PC-9 (cell line): ENCODE data around the gene JPT1. TPM values are rescaled to one million over a fixed set of nuclear protein-coding genes. Genes with fewer than 3 reads are reported as not detected.

Source experiments
- BruUV-seq: library from RNA; stranded (reverse); fragments of 400-500 nt; replicated peaks from 2 replicates; lab custom pipeline; 2021; lab: Mats Ljungman, UMichigan
- CTCF ChIA-PET: fragments of 300-600 bp; sonication (Branson Sonifier 250); formaldehyde crosslinking; loops from one replicate; lab custom pipeline; 2022; ENCODE audit warnings: antibody characterized with exemption; lab: Charles Lee
- POLR2A ChIA-PET: fragments of 300-600 bp; sonication (Branson Sonifier 250); formaldehyde crosslinking; loops from one replicate; lab custom pipeline; 2022; ENCODE audit warnings: antibody characterized with exemption; ENCODE audit not compliant: unreplicated experiment; lab: Charles Lee
- DNase-seq, 2 experiments: peaks; one replicate each; pipeline versions ENCODE4 v3.0.0 to v3.0.0-alpha.2; 2015 to 2022; ENCODE audit warnings: mixed read lengths in 1 of 2
- H2AFZ ChIP-seq: fragments of 200-600 bp; sonication (generic); 2 replicates; pipeline ENCODE4 v1.8.1; 2017; ENCODE audit warnings: antibody characterized with exemption
- H3F3A ChIP-seq: fragments of 200-600 bp; sonication (generic); 2 replicates; pipeline ENCODE4 v1.8.1; 2017; ENCODE audit warnings: antibody characterized with exemption, mild to moderate bottlenecking, low read depth; ENCODE audit not compliant: insufficient read depth
- H3K27ac ChIP-seq: fragments of 200-600 bp; sonication (generic); 2 replicates; pipeline ENCODE4 v1.6.1; 2016; ENCODE audit warnings: mixed run types
- H3K27me3 ChIP-seq: fragments of 200-600 bp; sonication (generic); 2 replicates; pipeline ENCODE4 v1.6.1; 2016; ENCODE audit warnings: low read depth, mixed run types; ENCODE audit not compliant: insufficient read depth
- H3K36me3 ChIP-seq: fragments of 200-600 bp; sonication (generic); 2 replicates; pipeline ENCODE4 v1.6.1; 2016; ENCODE audit warnings: low read depth, mixed run types
- H3K4me1 ChIP-seq: fragments of 200-600 bp; sonication (generic); replicated peaks from 2 replicates; pipeline ENCODE4 v1.6.1; 2016; ENCODE audit warnings: mixed run types; ENCODE audit not compliant: insufficient read depth
- H3K4me2 ChIP-seq: fragments of 200-600 bp; sonication (generic); 2 replicates; pipeline ENCODE4 v1.6.1; 2017; ENCODE audit warnings: mixed run types
- H3K4me3 ChIP-seq: fragments of 200-600 bp; sonication (generic); 2 replicates; pipeline ENCODE4 v1.6.1; 2016; ENCODE audit warnings: mixed run types
- H3K79me2 ChIP-seq: fragments of 200-600 bp; sonication (generic); 2 replicates; pipeline ENCODE4 v1.6.1; 2017; ENCODE audit warnings: low read depth, mixed run types
- H3K9me2 ChIP-seq: fragments of 200-600 bp; sonication (generic); 2 replicates; pipeline ENCODE4 v1.8.1; 2017; ENCODE audit warnings: mild to moderate bottlenecking; ENCODE audit not compliant: insufficient read depth
- H3K9me3 ChIP-seq: fragments of 200-600 bp; sonication (generic); 2 replicates; pipeline ENCODE4 v1.8.1; 2016; ENCODE audit warnings: low read depth; ENCODE audit not compliant: insufficient read depth
- H4K20me1 ChIP-seq: fragments of 200-600 bp; sonication (generic); 2 replicates; pipeline ENCODE4 v1.8.1; 2017; ENCODE audit not compliant: insufficient read depth
- EZH2 ChIP-seq: fragments of 200-600 bp; sonication (generic); IDR thresholded peaks from 2 replicates; pipeline ENCODE4 v1.8.0; 2017; ENCODE audit warnings: antibody characterized with exemption, low read depth
- intact Hi-C: fragments of 100-400 bp; cut with micrococcal nuclease; formaldehyde crosslinking; loops from one replicate; pipeline ENCODE4 v1.10.0; 2022; ENCODE audit not compliant: unreplicated experiment
- total RNA-seq: library from RNA; stranded (reverse); gene quantifications from 2 replicates; pipeline ENCODE4 v1.2.3, GENCODE V29; 2021
- TF ChIP-seq, protein P1 (sequence below): fragments of 200-600 bp; sonication (generic); conservative IDR thresholded peaks from 2 replicates; pipeline ENCODE4 v1.6.1; 2017; ENCODE audit warnings: mixed run types, antibody characterized with exemption, mild to moderate bottlenecking, moderate library complexity

JPT1 gene
- total RNA-seq, 1 experiment from 2014 or later = 250 TPM

DNA sequence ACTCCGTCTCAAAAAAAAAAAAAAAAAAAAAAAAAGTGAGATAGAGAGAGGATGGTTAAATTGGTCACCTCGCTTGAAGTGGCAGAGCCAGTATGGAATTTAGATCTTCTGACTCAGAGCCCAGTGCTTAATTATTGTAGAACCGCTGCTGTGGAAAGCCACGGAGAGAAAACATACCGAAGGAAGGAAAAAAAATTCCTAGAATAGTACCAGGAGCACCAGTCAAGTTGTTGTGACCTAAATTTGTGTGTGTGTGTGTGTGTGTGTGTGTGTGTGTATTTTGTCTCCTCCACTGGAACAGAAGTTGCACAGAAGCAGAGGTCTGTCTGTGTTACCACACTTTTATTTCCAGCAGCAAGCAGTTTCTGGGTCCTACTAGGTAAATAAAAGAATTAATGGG is 40.6 kb upstream of the JPT1 start:
- Histone ChIP-seq H3K27me3 (no peaks in the 10 kb centered on the region), H3K9me3 (no peaks in the 10 kb centered on the region), H3K4me1 (peaks cover 5% of the 10 kb centered on the region), H3K9me2 (no peaks in the 10 kb centered on the region), H3F3A (peaks cover 30% of the 10 kb centered on the region), H2AFZ (no peak overlapping the region), H4K20me1 (no peaks in the 10 kb centered on the region), H3K4me3 (no peak overlapping the region; the same call in 1 of the 2 replicates), H3K79me2 (no peaks in the 10 kb centered on the region), H3K27ac (peak overlapping the region; percentile 46), H3K36me3 (no peaks in the 10 kb centered on the region), H3K4me2 (peak overlapping the region; percentile 69)
- peak; percentile 23 to 88 for DNase-seq
- no peak for TF ChIP-seq EZH2
- TF ChIP-seq, protein P1, sequence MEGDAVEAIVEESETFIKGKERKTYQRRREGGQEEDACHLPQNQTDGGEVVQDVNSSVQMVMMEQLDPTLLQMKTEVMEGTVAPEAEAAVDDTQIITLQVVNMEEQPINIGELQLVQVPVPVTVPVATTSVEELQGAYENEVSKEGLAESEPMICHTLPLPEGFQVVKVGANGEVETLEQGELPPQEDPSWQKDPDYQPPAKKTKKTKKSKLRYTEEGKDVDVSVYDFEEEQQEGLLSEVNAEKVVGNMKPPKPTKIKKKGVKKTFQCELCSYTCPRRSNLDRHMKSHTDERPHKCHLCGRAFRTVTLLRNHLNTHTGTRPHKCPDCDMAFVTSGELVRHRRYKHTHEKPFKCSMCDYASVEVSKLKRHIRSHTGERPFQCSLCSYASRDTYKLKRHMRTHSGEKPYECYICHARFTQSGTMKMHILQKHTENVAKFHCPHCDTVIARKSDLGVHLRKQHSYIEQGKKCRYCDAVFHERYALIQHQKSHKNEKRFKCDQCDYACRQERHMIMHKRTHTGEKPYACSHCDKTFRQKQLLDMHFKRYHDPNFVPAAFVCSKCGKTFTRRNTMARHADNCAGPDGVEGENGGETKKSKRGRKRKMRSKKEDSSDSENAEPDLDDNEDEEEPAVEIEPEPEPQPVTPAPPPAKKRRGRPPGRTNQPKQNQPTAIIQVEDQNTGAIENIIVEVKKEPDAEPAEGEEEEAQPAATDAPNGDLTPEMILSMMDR = no peak
- ChIA-PET POLR2A (no interaction called here), CTCF (no interaction called here)
- no TSS peak for BruUV-seq
- intact Hi-C loops = no loop called here

DNA sequence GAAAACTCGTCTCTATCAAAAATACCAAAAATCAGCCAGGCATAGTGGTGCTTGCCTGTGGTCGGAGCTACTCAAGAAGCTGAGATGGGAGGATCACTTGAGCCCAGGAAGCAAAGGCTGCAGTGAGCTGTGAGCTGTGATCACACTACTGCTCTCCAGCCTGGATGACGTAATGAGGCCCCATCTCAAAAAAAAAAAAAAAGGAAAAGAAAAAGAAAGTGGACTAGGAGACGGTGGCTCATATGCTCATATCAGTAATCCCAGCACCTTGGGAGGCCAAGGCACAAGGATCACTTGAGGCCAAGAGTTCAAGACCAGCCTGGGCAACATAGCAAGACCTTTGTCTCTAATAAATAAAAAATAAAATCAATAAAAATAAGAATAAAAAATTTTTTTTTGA is 37.3 kb upstream of the JPT1 start:
- no peak for DNase-seq
- no peaks in the 10 kb centered on the region for H3K36me3 ChIP-seq
- no peak overlapping the region for H3K27ac ChIP-seq
- no peaks in the 10 kb centered on the region for H3K9me2 ChIP-seq
- no peaks in the 10 kb centered on the region for H3K27me3 ChIP-seq
- no peak overlapping the region for H3K4me3 ChIP-seq
- H3K4me2 ChIP-seq = no peak overlapping the region
- H3K9me3 ChIP-seq = no peaks in the 10 kb centered on the region
- no peak overlapping the region for H2AFZ ChIP-seq
- ChIA-PET POLR2A (no interaction called here), CTCF (interaction anchor here (0.5 to 0.6 kb wide), 2 partner anchors 13 to 42 kb away, joined by 4 to 8 read pairs; no protein-coding TSS in a partner anchor)
- H3K4me1 ChIP-seq = peaks cover 15% of the 10 kb centered on the region
- BruUV-seq = no TSS peak
- TF ChIP-seq, protein P1 = no peak
- TF ChIP-seq EZH2 = no peak
- intact Hi-C loops = no loop called here
- no peaks in the 10 kb centered on the region for H3K79me2 ChIP-seq
- peaks cover 25% of the 10 kb centered on the region; the same call in 1 of the 2 replicates for H3F3A ChIP-seq
- H4K20me1 ChIP-seq = no peaks in the 10 kb centered on the region

DNA sequence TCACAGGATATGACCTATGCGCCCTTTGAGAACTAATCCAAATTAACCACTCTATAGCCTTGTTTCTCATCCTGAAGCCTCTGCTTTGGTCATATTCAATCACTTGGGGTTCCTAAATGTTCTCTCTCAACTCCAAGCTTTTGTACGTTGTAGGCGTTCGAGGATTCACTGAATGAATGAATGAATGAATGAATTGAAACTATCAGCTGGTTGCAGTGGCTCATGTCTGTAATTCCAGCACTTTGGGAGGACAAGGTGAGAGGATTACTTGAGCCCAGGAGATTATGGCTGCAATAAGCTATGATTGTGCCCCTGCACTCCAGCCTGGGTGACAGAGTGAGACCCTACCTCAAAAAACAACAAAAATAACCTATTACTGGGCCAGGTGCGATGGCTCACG is 34.3 kb upstream of the JPT1 start:
- Histone ChIP-seq H3F3A (peaks cover 26% of the 10 kb centered on the region), H3K27ac (no peak overlapping the region; the same call in 1 of the 2 replicates), H4K20me1 (no peaks in the 10 kb centered on the region), H3K79me2 (no peaks in the 10 kb centered on the region), H3K4me2 (no peak overlapping the region), H3K9me3 (no peaks in the 10 kb centered on the region), H3K27me3 (no peaks in the 10 kb centered on the region), H3K9me2 (no peaks in the 10 kb centered on the region), H2AFZ (no peak overlapping the region), H3K36me3 (no peaks in the 10 kb centered on the region), H3K4me3 (no peak overlapping the region), H3K4me1 (peaks cover 11% of the 10 kb centered on the region)
- CTCF ChIA-PET = no interaction called here
- intact Hi-C loops = no loop called here
- no TSS peak for BruUV-seq
- TF ChIP-seq, protein P1 = no peak
- no peak for TF ChIP-seq EZH2
- no peak for DNase-seq
- POLR2A ChIA-PET = interaction anchor here (0.5 kb wide), 1 partner anchor 59 kb away, joined by 3 read pairs; no protein-coding TSS in a partner anchor
